Measurements from ENCODE around the gene CXCL3. TPM values are rescaled to one million over a fixed set of nuclear protein-coding genes. Genes with fewer than 3 reads are reported as not detected.

Gene CXCL3
- total RNA-seq, 1 donor from 2014 or later, result 5.9 TPM

- DNase-seq (ENCODE audit: extremely low spot score, unreplicated experiment), result no peak
- H3K27ac Mint-ChIP-seq, result no peak overlapping the region
- no peaks in the 10 kb centered on the region for H3K9me3 Mint-ChIP-seq
- H3K4me3 Mint-ChIP-seq, result no peak overlapping the region
- no peak for TF ChIP-seq CTCF (conservative IDR thresholded peaks at IDR 0.05)
- H3K4me1 Mint-ChIP-seq (ENCODE audit: unreplicated experiment), result peaks cover 2% of the 10 kb centered on the region
- no peaks in the 10 kb centered on the region for H3K36me3 Mint-ChIP-seq
- H3K27me3 Mint-ChIP-seq, result peaks cover 45% of the 10 kb centered on the region
Observed at GRCh38 chr4:74044677-74045076, 6.2 kb upstream of the CXCL3 start.

GRCh38 chr4:74042681-74043080, 4.2 kb upstream of the CXCL3 start:
- Mint-ChIP-seq H3K36me3 (no peaks in the 10 kb centered on the region), H3K27ac (no peak overlapping the region), H3K27me3 (peaks cover 55% of the 10 kb centered on the region), H3K4me1 (ENCODE audit: unreplicated experiment) (peaks cover 8% of the 10 kb centered on the region), H3K9me3 (no peaks in the 10 kb centered on the region), H3K4me3 (no peak overlapping the region)
- TF ChIP-seq CTCF (conservative IDR thresholded peaks at IDR 0.05), result no peak
- no peak for DNase-seq (ENCODE audit: extremely low spot score, unreplicated experiment)

GRCh38 chr4:74041418-74041817, 2.9 kb upstream of the CXCL3 start:
- Mint-ChIP-seq H3K27ac (no peak overlapping the region), H3K9me3 (no peaks in the 10 kb centered on the region), H3K4me3 (no peak overlapping the region), H3K36me3 (no peaks in the 10 kb centered on the region), H3K4me1 (ENCODE audit: unreplicated experiment) (peaks cover 13% of the 10 kb centered on the region), H3K27me3 (peaks cover 65% of the 10 kb centered on the region)
- DNase-seq (ENCODE audit: extremely low spot score, unreplicated experiment), result no peak
- no peak for TF ChIP-seq CTCF (conservative IDR thresholded peaks at IDR 0.05)

GRCh38 chr4:74039315-74039763, 850 bp upstream of the CXCL3 start:
- no peak for DNase-seq (ENCODE audit: extremely low spot score, unreplicated experiment)
- H3K4me3 Mint-ChIP-seq, result peak overlapping the region; percentile 93
- peaks cover 13% of the 10 kb centered on the region for H3K4me1 Mint-ChIP-seq (ENCODE audit: unreplicated experiment)
- H3K27ac Mint-ChIP-seq, result peak overlapping the region; percentile 2
- no peaks in the 10 kb centered on the region for H3K9me3 Mint-ChIP-seq
- TF ChIP-seq CTCF (conservative IDR thresholded peaks at IDR 0.05), result no peak
- peaks cover 68% of the 10 kb centered on the region for H3K27me3 Mint-ChIP-seq
- H3K36me3 Mint-ChIP-seq, result no peaks in the 10 kb centered on the region

GRCh38 chr4:74038086-74038424, 434 bp downstream of the CXCL3 start:
- Mint-ChIP-seq H3K4me3 (peak overlapping the region; percentile 93), H3K9me3 (no peaks in the 10 kb centered on the region), H3K4me1 (ENCODE audit: unreplicated experiment) (peaks cover 13% of the 10 kb centered on the region), H3K27me3 (peaks cover 61% of the 10 kb centered on the region), H3K27ac (peak overlapping the region; percentile 72), H3K36me3 (no peaks in the 10 kb centered on the region)
- no peak for DNase-seq (ENCODE audit: extremely low spot score, unreplicated experiment)
- TF ChIP-seq CTCF (conservative IDR thresholded peaks at IDR 0.05), result no peak

All from type B pancreatic cell (in vitro differentiated cells).